GM15510 (cell line): ENCODE measurements around the gene SNX21.

Experiments
- POLR2A ChIP-seq: IDR thresholded peaks from 3 replicates; pipeline ENCODE4 v1.6.1; 2011; ENCODE audit warnings: borderline replicate concordance; ENCODE audit not compliant: insufficient read length; ENCODE audit errors: extremely low read depth

Gene SNX21

GRCh38 chr20:45833030-45833882, at the start of gene SNX21:
TSS of gene SNX21 (plus strand) at chr20:45833799. CDS start at chr20:45833920, 121 bp downstream.
- no peak for TF ChIP-seq POLR2A

DNA sequence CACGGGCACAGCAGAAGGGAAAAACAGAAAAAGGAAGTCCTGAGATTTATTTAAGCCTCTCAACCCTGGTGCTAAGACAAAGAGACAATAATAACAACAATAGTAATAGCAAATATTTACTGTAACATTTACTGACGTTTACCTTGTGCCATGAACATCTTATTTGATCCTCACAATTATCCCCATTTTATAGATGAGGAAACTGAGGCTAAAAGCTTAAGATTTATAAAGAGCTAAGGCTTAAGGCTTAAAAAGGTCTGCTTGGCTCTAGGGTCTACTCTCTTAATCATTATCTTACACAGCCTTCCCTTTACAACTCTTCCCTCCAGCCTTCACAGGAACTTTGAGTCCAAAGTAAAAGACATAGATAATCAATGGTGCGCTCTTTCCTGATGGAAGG, 45.2 kb upstream of the SNX21 start:
- TF ChIP-seq POLR2A, result no peak

DNA sequence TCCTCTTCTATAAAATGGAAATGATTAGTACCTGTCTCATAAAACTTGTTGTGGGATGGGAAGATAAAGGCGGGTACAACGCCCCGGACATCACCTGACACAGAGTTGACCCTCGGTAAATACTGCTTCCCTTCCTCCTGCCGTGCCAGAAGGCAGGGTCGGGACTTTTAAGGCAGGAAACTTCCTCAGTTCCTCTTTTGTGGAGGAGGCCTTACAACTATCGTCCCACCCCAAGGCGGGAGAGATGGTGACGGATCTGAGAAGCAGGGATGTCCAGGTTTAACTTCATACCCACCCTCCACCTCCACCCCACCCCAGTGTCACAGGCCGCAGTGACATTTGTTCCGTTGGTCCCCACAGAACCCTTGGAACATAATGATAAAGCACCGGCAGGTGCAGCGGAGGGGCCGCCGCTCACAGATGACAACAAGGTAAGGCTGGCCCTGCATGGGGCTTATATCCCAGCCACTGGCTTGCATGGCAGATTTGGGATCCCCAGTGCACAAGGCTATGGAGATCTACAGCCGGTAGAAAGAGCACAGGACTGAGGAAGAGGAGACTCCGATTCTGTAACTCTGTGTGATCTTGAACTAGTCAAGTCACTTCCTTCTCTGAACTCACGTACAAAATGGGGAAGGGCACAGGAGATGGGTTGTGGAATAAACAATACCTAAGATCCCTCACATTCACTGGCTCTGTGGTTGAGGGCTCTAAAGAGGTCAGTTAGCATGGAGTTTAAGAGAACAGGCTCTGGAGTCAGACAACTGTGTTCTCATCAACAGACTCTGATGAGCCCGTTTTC, 41.1 kb upstream of the SNX21 start:
- no peak for TF ChIP-seq POLR2A

- no peak for TF ChIP-seq POLR2A
Measured at GRCh38 chr20:45796337-45797065, 37.1 kb upstream of the SNX21 start.

GRCh38 chr20:45798935-45799642, 34.5 kb upstream of the SNX21 start:
- no peak for TF ChIP-seq POLR2A

DNA sequence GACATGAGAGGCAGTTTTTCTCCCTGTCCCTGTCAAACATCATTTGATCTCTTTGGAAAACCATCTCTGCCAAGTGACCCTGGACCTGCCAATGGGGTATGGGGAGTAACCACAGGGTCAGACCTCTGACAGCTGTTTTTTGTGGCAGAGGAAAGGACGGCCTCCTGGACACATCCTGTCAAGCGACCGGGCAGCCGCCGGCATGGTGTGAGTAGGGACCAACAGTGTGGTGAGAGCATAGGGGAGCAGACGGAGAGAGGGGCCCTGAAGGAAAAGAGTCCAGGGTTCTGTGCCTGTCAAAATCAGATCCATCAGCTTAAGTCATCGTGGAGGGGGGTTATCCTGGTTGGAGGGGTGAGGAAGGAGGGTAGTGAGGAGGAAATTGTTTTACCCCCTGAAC, 31.7 kb upstream of the SNX21 start:
- no peak for TF ChIP-seq POLR2A

DNA sequence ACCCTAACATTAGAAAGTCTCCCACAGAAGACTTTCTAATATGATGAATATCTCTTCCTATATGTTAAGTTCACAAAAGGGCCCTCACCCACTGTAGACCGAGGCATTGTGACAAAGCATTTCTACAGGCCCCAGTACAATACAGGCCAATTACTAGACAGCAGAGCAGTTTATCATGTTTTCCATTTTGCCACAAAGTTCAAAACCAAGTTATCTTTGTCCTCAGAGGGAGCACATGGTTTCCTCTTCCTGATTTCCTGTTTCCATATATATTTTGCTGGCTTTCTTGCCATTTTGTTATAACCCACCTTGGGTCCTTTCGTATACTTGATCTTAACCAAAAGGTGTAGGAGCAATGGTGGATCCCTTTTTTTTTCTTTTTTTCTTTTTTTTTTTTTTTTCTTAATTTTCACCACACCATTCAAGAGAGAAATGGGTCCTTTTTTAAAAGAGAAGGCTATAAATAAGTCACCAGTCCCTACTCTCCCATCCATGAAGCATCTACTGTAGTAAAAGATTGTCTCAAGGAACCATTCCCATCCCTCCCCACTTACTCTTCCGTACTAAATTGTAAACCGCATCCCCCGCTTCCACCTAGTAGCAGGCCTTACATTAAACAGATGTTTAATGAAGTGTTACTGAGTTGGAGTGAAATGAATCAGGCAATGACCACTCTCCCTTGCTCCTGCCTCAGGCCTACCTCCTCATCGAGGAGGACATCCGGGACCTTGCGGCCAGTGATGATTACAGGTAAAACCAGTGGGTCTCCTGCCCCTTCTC, 23.2 kb upstream of the SNX21 start:
- no peak for TF ChIP-seq POLR2A

GRCh38 chr20:45812157-45813005, 21.2 kb upstream of the SNX21 start, which contains the start of gene UBE2C:
TSS of gene UBE2C (plus strand) at chr20:45812644. CDS start at chr20:45812696, 52 bp downstream.
- peak; percentile 60 for TF ChIP-seq POLR2A

- TF ChIP-seq POLR2A, result no peak
Measured at GRCh38 chr20:45813006-45813340, 20.6 kb upstream of the SNX21 start.

- no peak for TF ChIP-seq POLR2A
Measured at GRCh38 chr20:45813489-45813888, 20.1 kb upstream of the SNX21 start.

DNA sequence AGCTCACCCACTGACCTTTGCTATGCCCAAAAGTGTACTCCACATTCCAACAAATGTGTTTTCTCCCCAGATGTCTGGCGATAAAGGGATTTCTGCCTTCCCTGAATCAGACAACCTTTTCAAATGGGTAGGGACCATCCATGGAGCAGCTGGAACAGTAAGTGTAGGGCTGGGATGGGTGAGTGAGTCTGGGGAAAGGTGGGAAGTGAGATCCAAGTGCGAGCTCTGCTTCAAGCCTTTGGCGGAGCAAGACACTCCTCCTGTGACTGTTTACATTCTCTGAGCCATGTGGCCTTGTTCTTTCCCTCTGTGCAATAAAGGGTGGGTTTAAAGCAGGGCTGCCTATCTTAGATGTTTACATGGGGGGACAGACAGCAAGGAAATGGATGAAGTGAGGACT, 19.3 kb upstream of the SNX21 start:
- TF ChIP-seq POLR2A, result no peak

GRCh38 chr20:45816951-45817350, 16.6 kb upstream of the SNX21 start:
- no peak for TF ChIP-seq POLR2A
